ENCODE measurements around the gene SUMF1.

- TF ChIP-seq POLR2A (IDR thresholded peaks at IDR 0.05; ENCODE audit: low read depth, low read length) (no peak), POLR2AphosphoS5 (IDR thresholded peaks at IDR 0.05; ENCODE audit: low read depth, low read length) (no peak)
These were observed 81.9 kb downstream of the SUMF1 start for GRCh38 chr3:4385201-4385600.
